ENCODE results near the gene POC1B.

POC1B gene

GRCh38 chr12:89470741-89471509 lies 54.9 kb downstream of the POC1B start:
- H3K4me2 ChIP-seq (ENCODE audit: low read length): no peak overlapping the region
- no peaks in the 10 kb centered on the region for H3K9me3 ChIP-seq (ENCODE audit: control insufficient read depth, low read length)
- H3K79me2 ChIP-seq: no peaks in the 10 kb centered on the region
- H2AFZ ChIP-seq: no peak overlapping the region
- H3K27me3 ChIP-seq (ENCODE audit: control insufficient read depth, insufficient read depth, low read length): no peaks in the 10 kb centered on the region
- peak; percentile 58 for TF ChIP-seq CTCF (IDR thresholded peaks at IDR 0.05)
- no peak overlapping the region for H3K9ac ChIP-seq
- no peaks in the 10 kb centered on the region for H3K36me3 ChIP-seq (ENCODE audit: control insufficient read depth, insufficient read depth, low read length)
- no peak overlapping the region for H3K4me3 ChIP-seq (ENCODE audit: low read depth, low read length)
- H3K4me1 ChIP-seq: no peaks in the 10 kb centered on the region
- H3K27ac ChIP-seq: no peak overlapping the region

- Histone ChIP-seq H3K4me3 (ENCODE audit: low read depth, low read length) (no peak overlapping the region), H3K27ac (no peak overlapping the region), H3K4me2 (ENCODE audit: low read length) (no peak overlapping the region), H3K9me3 (ENCODE audit: control insufficient read depth, low read length) (no peaks in the 10 kb centered on the region), H3K36me3 (ENCODE audit: control insufficient read depth, insufficient read depth, low read length) (no peaks in the 10 kb centered on the region), H3K4me1 (no peaks in the 10 kb centered on the region), H3K9ac (no peak overlapping the region), H3K27me3 (ENCODE audit: control insufficient read depth, insufficient read depth, low read length) (no peaks in the 10 kb centered on the region), H3K79me2 (no peaks in the 10 kb centered on the region), H2AFZ (no peak overlapping the region)
- no peak for TF ChIP-seq CTCF (IDR thresholded peaks at IDR 0.05)
Observed at GRCh38 chr12:89469361-89469760, 56.5 kb downstream of the POC1B start.

- Histone ChIP-seq H3K36me3 (ENCODE audit: control insufficient read depth, insufficient read depth, low read length) (no peaks in the 10 kb centered on the region), H3K27ac (no peak overlapping the region)
- no peak for TF ChIP-seq CTCF (IDR thresholded peaks at IDR 0.05)
Observed at GRCh38 chr12:89468648-89469326, 57.1 kb downstream of the POC1B start.

GRCh38 chr12:89468017-89468416 lies 57.8 kb downstream of the POC1B start:
- Histone ChIP-seq H3K4me2 (ENCODE audit: low read length) (no peak overlapping the region), H3K36me3 (ENCODE audit: control insufficient read depth, insufficient read depth, low read length) (no peaks in the 10 kb centered on the region), H3K79me2 (no peaks in the 10 kb centered on the region), H3K9me3 (ENCODE audit: control insufficient read depth, low read length) (no peaks in the 10 kb centered on the region), H3K4me3 (ENCODE audit: low read depth, low read length) (no peak overlapping the region), H3K4me1 (no peaks in the 10 kb centered on the region), H3K27me3 (ENCODE audit: control insufficient read depth, insufficient read depth, low read length) (no peaks in the 10 kb centered on the region), H2AFZ (no peak overlapping the region), H3K9ac (no peak overlapping the region), H3K27ac (no peak overlapping the region)
- no peak for TF ChIP-seq CTCF (IDR thresholded peaks at IDR 0.05)

More at GRCh38 chr12:89468648-89469326, 57.1 kb downstream of the POC1B start:
- no peak overlapping the region for H3K4me2 ChIP-seq (ENCODE audit: low read length)
- no peaks in the 10 kb centered on the region for H3K9me3 ChIP-seq (ENCODE audit: control insufficient read depth, low read length)
- H3K9ac ChIP-seq: no peak overlapping the region
- no peak overlapping the region for H2AFZ ChIP-seq
- no peaks in the 10 kb centered on the region for H3K4me1 ChIP-seq
- no peaks in the 10 kb centered on the region for H3K79me2 ChIP-seq
- H3K4me3 ChIP-seq (ENCODE audit: low read depth, low read length): no peak overlapping the region
- no peaks in the 10 kb centered on the region for H3K27me3 ChIP-seq (ENCODE audit: control insufficient read depth, insufficient read depth, low read length)
